Activated CD4-positive, alpha-beta T cell treated with anti-CD3 and anti-CD28 coated beads, Interleukin-2, amount 10 ng/mL, durations not matched to agents 7 days and 5 days (primary cell): ENCODE measurements around the gene DNAJC13. TPM values are rescaled to one million over a fixed set of nuclear protein-coding genes. Genes with fewer than 3 reads are reported as not detected.
A peak's percentile ranks its signal among the peaks of the same experiment; 100 is the strongest.

Experiments
- CTCF ChIA-PET: fragments of 350-600 bp; sonication (Branson Sonifier 250); formaldehyde crosslinking; loops from one replicate; lab custom pipeline; 2021; ENCODE audit warnings: antibody characterized with exemption; lab: Charles Lee
- POLR2A ChIA-PET: fragments of 350-600 bp; sonication (Branson Sonifier 250); formaldehyde crosslinking; loops from one replicate; lab custom pipeline; 2021; ENCODE audit warnings: antibody characterized with exemption; lab: Charles Lee
- DNase-seq: peaks from one replicate; pipeline ENCODE4 v3.0.0-alpha.2; 2020
- H3K27ac Mint-ChIP-seq: one replicate; pipeline ENCODE4 v1.8.0; 2021; ENCODE audit warnings: mild to moderate bottlenecking, moderate library complexity, mixed read lengths
- H3K27me3 Mint-ChIP-seq: one replicate; pipeline ENCODE4 v1.8.0; 2021; ENCODE audit warnings: mixed read lengths
- H3K36me3 Mint-ChIP-seq: one replicate; pipeline ENCODE4 v1.8.0; 2021; ENCODE audit warnings: low read depth, mixed read lengths
- H3K4me1 Mint-ChIP-seq: one replicate; pipeline ENCODE4 v1.8.0; 2021; ENCODE audit warnings: mixed read lengths
- H3K4me3 Mint-ChIP-seq: one replicate; pipeline ENCODE4 v1.8.0; 2021; ENCODE audit warnings: mild to moderate bottlenecking, moderate library complexity, mixed read lengths
- H3K9me3 Mint-ChIP-seq: one replicate; pipeline ENCODE4 v1.8.0; 2021; ENCODE audit warnings: mixed read lengths
- total RNA-seq, 2 experiments: library from RNA; stranded (reverse); gene quantifications; one replicate each; pipeline ENCODE4 v1.2.3, GENCODE V29; 2021

Gene DNAJC13
- total RNA-seq, 2 experiments from 2014 or later: 37.3 to 38.6 TPM

DNA sequence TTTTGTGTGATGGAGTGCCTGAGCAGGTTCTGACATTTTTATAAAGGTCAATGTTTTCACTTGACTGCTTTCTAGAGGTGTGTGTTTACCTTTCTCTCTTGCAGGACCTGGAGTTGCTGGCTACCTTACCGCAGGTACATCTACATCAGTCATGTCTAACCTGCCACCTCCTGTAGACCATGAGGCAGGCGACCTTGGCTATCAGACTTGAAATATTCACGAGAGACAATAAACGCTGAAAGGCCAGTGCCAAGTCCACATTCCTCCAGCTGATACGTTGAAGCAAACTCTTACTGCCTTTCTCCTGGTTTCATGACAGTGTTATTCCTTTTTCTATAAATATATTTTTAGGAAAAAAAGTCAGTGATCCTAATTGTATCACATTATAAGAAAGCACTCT lies 120.8 kb downstream of the DNAJC13 start:
- ChIA-PET CTCF (interaction anchor here (1.0 to 3.1 kb wide), 3 partner anchors 10 to 104 kb away, joined by 3 to 16 read pairs (median 3); no protein-coding TSS in a partner anchor), POLR2A (no interaction called here)
- Mint-ChIP-seq H3K9me3 (no peaks in the 10 kb centered on the region), H3K27ac (no peak overlapping the region), H3K27me3 (no peaks in the 10 kb centered on the region), H3K4me1 (peaks cover 12% of the 10 kb centered on the region), H3K36me3 (peaks cover 32% of the 10 kb centered on the region), H3K4me3 (no peak overlapping the region)
- DNase-seq: no peak

DNA sequence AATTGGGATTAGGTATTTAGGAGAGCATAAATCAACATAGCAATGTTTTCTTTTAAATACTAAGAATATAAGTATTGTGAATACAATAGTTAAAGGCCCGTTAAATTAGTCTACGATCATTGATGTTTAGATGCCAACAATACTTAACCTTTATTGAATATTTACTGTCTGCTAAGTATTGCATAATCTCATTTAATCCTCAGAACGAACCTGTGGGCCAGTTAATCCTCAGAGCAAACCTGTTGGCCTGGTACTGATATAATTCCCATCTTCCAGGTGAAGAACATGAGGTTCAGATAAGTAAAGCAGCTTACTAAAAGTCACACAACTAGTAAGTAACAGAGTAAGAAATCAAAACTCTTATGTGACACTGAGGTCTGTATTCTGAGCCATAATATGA lies 122.4 kb downstream of the DNAJC13 start:
- Mint-ChIP-seq H3K36me3 (peaks cover 39% of the 10 kb centered on the region), H3K27ac (no peak overlapping the region), H3K4me3 (no peak overlapping the region), H3K27me3 (no peaks in the 10 kb centered on the region), H3K4me1 (peaks cover 16% of the 10 kb centered on the region), H3K9me3 (no peaks in the 10 kb centered on the region)
- ChIA-PET CTCF (no interaction called here), POLR2A (no interaction called here)
- DNase-seq: no peak

DNA sequence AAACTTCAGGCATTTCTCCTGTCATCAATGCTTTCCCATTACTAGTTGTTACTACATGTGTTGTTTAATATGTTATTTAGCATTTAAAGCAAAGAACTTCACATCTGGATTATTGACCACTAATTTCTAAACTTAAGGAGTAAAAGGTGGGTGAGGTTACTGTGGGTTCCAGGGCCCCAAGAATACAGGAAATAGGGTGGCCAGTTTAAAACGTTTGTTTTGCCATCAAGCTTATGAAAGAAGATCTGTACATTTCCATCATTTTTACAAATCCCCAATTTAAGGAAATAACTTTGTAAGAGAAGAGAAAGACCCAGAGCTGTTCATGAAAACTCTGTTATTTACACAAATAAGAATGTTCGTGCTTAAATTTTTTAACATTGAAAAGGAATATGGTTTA lies 125.3 kb downstream of the DNAJC13 start:
- Mint-ChIP-seq H3K27ac (no peak overlapping the region), H3K4me1 (peaks cover 16% of the 10 kb centered on the region), H3K36me3 (peaks cover 32% of the 10 kb centered on the region), H3K27me3 (no peaks in the 10 kb centered on the region), H3K4me3 (no peak overlapping the region), H3K9me3 (no peaks in the 10 kb centered on the region)
- CTCF ChIA-PET: interaction anchor here (0.6 to 1.2 kb wide), 4 partner anchors 10 to 115 kb away, joined by 3 to 5 read pairs (median 3); no protein-coding TSS in a partner anchor
- POLR2A ChIA-PET: no interaction called here
- DNase-seq: no peak

DNA sequence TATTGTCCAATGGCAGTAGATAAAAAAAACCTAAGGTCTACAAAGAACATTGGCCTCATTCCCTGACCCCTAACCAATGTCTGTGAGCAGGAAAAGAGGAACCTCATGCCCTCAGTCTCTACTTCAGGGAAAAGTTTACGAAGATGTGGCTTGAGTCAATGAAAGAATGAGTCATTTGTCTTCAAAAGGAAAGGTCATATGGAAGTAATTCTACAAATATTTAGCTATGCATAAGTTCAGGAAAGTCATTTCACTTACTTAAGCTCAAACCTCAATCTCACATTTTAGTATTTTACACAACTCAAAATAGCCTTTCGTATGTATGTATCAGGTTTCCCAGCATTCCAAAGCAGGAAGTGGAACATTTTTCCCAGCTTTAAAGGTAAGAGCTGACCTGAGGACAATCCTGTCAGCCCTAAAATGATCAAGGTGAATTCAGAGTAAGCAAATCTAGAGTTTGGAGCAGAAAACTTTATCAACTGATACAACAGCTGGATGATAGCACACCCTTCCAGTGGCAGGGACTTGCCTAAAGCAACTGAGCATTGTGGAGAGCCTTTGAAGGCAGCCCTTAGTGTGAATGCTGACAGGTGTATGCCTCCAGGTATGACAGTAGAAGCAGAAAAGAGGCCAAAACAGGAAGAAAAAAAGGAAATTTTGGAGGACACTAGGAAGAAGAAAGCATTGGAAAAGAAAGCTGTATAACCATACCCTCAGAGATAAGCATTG lies 125.9 kb downstream of the DNAJC13 start:
- peaks cover 16% of the 10 kb centered on the region for H3K4me1 Mint-ChIP-seq
- CTCF ChIA-PET: interaction anchor here (0.6 to 1.2 kb wide), 6 partner anchors 11 to 247 kb away, joined by 3 to 5 read pairs (median 3); no protein-coding TSS in a partner anchor
- POLR2A ChIA-PET: no interaction called here
- H3K27me3 Mint-ChIP-seq: no peaks in the 10 kb centered on the region
- no peaks in the 10 kb centered on the region for H3K9me3 Mint-ChIP-seq
- no peak overlapping the region for H3K4me3 Mint-ChIP-seq
- H3K36me3 Mint-ChIP-seq: peaks cover 29% of the 10 kb centered on the region
- no peak overlapping the region for H3K27ac Mint-ChIP-seq
- DNase-seq: no peak

DNA sequence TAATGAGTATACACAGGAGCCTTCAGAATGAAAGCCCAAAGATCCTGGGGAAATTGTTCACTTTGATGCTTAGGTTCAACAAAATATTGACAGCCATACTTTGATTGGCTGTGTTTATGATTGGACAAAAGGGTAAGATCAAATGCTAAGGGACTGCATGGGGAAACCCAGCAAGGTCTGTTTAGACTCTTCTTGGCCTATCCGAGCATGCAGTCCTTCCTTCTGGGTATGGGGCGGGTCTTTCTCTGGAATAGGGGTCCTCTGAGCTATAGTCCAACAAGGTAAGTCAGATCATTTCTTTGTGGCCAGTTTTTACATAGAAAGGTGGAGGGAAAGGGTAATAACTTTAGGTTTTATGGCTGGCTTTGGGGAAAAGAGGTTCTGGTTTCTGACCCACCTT lies 126.8 kb downstream of the DNAJC13 start:
- H3K4me3 Mint-ChIP-seq: no peak overlapping the region
- H3K27me3 Mint-ChIP-seq: no peaks in the 10 kb centered on the region
- no peak for DNase-seq
- CTCF ChIA-PET: no interaction called here
- H3K4me1 Mint-ChIP-seq: peaks cover 16% of the 10 kb centered on the region
- no peaks in the 10 kb centered on the region for H3K9me3 Mint-ChIP-seq
- H3K36me3 Mint-ChIP-seq: peaks cover 27% of the 10 kb centered on the region
- POLR2A ChIA-PET: no interaction called here
- H3K27ac Mint-ChIP-seq: no peak overlapping the region

DNA sequence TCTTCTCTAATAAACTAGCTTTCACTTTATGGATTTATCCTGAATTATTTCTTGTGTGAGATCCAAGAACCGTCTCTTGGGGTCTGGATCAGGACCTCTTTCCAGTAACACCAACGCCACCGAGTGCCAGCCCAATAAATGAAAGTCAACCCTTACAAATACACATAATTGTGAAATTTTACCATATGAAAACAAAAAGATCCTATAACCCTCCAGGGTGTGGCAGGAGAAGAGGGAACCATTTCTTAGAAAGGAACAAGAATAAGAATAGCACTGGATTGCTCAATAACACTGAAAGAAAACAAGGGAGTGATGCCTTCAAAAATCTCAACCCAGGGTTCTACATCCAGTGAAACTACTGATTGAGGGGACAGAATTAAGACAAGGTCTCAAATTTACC lies 128.2 kb downstream of the DNAJC13 start:
- Mint-ChIP-seq H3K27me3 (no peaks in the 10 kb centered on the region), H3K4me3 (no peak overlapping the region), H3K4me1 (peaks cover 27% of the 10 kb centered on the region), H3K36me3 (peaks cover 27% of the 10 kb centered on the region), H3K27ac (no peak overlapping the region), H3K9me3 (no peaks in the 10 kb centered on the region)
- POLR2A ChIA-PET: no interaction called here
- CTCF ChIA-PET: no interaction called here
- no peak for DNase-seq

DNA sequence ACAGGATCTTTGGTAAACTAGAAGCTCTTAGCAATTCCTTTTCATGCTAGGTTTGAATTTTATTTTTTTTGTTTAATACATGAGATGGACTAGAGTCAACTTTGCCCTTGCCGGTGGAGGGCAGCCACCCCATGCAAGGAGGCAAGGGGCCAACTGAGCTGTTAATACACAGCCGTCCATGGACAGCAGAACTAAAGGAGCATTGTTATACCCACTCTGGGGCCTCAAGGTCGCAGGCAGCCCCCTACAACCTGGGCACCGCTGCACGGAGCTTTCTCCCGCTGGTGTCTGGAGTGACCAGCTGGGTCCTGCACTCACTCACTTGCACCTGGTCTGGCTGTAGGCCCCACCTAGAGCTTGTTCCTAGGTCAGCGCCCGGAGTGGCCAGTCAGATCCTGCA lies 131.9 kb downstream of the DNAJC13 start:
- H3K27me3 Mint-ChIP-seq: no peaks in the 10 kb centered on the region
- POLR2A ChIA-PET: no interaction called here
- CTCF ChIA-PET: no interaction called here
- peaks cover 8% of the 10 kb centered on the region for H3K36me3 Mint-ChIP-seq
- H3K9me3 Mint-ChIP-seq: no peaks in the 10 kb centered on the region
- peaks cover 17% of the 10 kb centered on the region for H3K4me1 Mint-ChIP-seq
- no peak overlapping the region for H3K4me3 Mint-ChIP-seq
- H3K27ac Mint-ChIP-seq: peak overlapping the region; percentile 62
- no peak for DNase-seq

DNA sequence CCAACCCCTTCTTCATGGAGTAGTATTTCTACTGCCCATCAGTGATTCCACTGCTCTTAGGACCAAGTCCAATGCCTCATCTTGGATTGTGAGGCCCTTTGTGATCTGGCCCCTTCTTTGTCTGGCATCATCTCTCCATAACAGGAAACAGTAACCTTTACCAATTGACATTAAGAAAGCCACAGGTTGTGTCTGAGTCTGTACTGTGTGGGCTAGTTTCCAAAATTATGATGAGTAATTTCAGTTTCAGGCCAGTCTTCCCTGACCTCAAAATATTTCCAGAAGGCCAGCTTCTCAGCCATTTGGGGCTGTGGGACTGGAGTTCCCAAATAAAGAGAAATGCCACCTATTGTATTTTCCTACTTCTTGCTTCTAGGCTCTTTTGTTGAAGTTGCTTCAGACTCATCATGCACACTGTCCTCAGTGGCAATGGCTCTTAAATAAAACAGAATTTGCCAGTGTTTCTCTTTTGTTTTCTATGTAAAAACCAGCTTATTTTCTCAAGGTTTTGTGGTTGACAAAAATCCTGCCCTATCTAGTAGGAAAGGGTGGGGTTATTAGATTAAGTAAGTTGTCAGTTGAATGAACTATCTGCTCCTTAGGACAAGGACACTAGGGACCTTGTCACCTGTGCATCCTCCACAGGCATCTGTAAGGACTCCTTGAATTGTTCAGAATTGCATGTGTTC lies 132.7 kb downstream of the DNAJC13 start:
- ChIA-PET POLR2A (no interaction called here), CTCF (interaction anchor here (0.6 to 1.5 kb wide), 3 partner anchors 19 to 147 kb away, joined by 3 to 4 read pairs (median 4); no protein-coding TSS in a partner anchor)
- H3K4me3 Mint-ChIP-seq: no peak overlapping the region
- H3K27me3 Mint-ChIP-seq: no peaks in the 10 kb centered on the region
- peak overlapping the region; percentile 27 for H3K27ac Mint-ChIP-seq
- DNase-seq: no peak
- peaks cover 17% of the 10 kb centered on the region for H3K4me1 Mint-ChIP-seq
- H3K36me3 Mint-ChIP-seq: peaks cover 4% of the 10 kb centered on the region
- H3K9me3 Mint-ChIP-seq: no peaks in the 10 kb centered on the region

DNA sequence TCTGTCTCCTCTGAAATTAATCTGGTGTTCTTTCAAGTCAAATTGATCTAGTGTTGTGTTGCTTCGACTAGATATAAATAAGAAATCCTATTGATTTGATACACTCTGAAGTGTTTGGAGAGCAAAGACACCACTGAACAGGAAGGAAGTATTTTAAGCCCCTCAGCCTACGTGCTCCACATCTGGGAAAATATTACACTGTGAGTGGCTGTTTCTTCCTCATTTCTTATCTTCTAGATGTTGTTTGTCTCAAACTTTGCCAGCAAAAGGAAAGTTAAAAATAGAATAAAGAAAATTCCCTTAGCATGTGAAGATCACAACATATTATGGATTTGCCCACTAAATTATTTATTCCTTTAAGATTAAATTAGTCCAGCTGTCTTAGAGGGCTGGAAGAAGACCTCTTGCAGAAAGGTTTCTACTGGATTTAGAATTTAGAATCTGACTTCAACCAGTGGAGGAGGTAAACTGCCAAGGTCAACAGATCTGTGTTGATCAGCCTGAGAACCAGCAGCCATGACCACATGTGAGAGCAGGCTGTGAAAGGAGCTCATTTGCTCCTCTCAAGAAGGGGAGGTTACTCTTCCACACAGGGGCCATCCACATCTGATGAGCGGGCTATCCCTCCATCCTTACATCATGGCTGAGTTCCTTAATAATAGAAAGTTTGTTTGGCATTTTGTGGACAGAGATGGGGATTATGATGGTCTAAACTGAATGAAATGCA lies 133.4 kb downstream of the DNAJC13 start:
- CTCF ChIA-PET: interaction anchor here (0.7 to 1.5 kb wide), 2 partner anchors 18 to 60 kb away, joined by 3 to 4 read pairs; no protein-coding TSS in a partner anchor
- Mint-ChIP-seq H3K36me3 (peaks cover 4% of the 10 kb centered on the region), H3K9me3 (no peaks in the 10 kb centered on the region), H3K27me3 (no peaks in the 10 kb centered on the region), H3K4me1 (peaks cover 17% of the 10 kb centered on the region), H3K4me3 (no peak overlapping the region), H3K27ac (peak overlapping the region; percentile 27)
- DNase-seq: no peak
- POLR2A ChIA-PET: no interaction called here

DNA sequence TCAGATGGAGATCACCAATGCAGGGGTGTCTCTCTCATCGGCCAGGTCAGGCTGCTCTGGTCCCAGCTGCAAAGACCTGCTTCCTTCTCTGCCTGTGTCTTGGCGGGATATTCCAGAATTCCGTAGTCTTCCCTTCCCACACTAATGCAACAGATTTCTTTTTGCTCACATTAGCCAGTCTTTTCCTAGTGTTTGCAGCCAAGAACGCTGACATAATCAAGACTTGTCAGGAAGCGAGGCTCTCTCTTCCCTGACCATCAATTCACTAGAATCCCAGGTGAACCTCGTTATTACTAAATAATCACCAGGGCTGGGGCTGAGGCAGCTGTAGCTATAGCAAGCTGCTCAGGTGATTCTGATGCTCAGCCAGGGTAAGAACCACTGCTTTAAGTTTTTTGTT lies 136.5 kb downstream of the DNAJC13 start:
- Mint-ChIP-seq H3K4me3 (no peak overlapping the region), H3K9me3 (no peaks in the 10 kb centered on the region), H3K36me3 (peaks cover 4% of the 10 kb centered on the region), H3K27me3 (no peaks in the 10 kb centered on the region), H3K4me1 (peaks cover 17% of the 10 kb centered on the region), H3K27ac (no peak overlapping the region)
- ChIA-PET CTCF (interaction anchor here (1.0 kb wide), 1 partner anchor 72 kb away, joined by 3 read pairs; no protein-coding TSS in a partner anchor), POLR2A (no interaction called here)
- DNase-seq: no peak

DNA sequence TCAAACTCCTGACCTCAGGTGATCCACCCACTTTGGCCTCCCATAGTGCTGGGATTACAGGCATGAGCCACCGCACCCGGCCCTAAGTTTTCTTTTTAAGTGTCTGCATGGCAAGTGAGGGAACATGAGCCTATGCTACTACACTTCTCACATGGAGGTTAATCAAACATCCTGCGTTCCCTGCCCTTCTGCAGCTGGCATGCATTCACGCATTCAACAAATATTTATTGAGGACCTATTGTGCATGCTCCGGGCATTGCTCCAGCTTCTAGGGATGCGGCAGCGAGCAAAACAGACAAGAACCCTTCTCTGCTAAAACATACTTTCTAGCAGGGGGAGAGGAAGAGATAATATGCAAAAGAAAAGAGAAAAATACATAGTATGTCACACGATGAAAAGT lies 137.1 kb downstream of the DNAJC13 start:
- Mint-ChIP-seq H3K4me3 (no peak overlapping the region), H3K4me1 (peaks cover 17% of the 10 kb centered on the region), H3K9me3 (no peaks in the 10 kb centered on the region), H3K27me3 (no peaks in the 10 kb centered on the region), H3K27ac (no peak overlapping the region), H3K36me3 (peaks cover 2% of the 10 kb centered on the region)
- DNase-seq: no peak
- ChIA-PET CTCF (no interaction called here), POLR2A (no interaction called here)

DNA sequence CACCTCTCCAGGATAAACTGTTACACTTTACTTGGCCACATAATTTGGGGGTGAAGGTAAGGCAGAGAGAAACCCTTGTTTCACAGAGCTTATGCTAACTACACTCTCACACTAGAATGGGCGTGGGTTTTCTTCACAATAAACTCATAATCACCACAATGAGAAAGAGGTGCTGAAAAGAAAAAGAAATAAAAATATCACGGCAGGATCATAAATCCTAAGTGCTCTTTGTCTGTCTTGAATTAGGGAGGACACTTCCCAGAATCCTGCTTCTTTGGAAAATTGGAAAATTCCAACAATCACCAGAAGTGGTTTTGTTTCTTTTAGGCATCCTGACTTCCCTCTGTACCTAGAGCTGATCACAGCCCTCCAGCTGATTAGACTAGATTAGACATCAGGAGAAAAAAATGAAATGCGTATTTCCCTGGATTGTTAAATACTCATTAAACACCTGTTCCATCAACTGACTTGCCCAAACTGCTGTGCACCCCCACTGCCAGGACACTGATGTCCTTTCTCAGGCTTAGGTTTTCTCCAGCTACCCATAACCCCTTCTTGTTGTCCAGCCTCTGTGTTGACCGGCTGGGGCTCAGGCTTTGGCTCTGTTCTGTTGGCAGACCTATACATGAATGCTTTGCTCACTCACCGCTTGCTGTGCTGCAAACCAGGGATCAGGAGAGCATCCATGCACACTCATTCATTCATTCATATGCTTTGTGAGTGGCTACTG lies 138.2 kb downstream of the DNAJC13 start:
- DNase-seq: no peak
- no peaks in the 10 kb centered on the region for H3K36me3 Mint-ChIP-seq
- no peaks in the 10 kb centered on the region for H3K9me3 Mint-ChIP-seq
- H3K4me1 Mint-ChIP-seq: peaks cover 6% of the 10 kb centered on the region
- no peak overlapping the region for H3K4me3 Mint-ChIP-seq
- POLR2A ChIA-PET: interaction anchor here (0.7 kb wide), 1 partner anchor 97 kb away, joined by 6 read pairs; no protein-coding TSS in a partner anchor
- no peaks in the 10 kb centered on the region for H3K27me3 Mint-ChIP-seq
- H3K27ac Mint-ChIP-seq: no peak overlapping the region
- CTCF ChIA-PET: no interaction called here
